ENCODE results near the gene ARHGAP33. TPM values are rescaled to one million over a fixed set of nuclear protein-coding genes. Genes with fewer than 3 reads are reported as not detected.

The ARHGAP33 gene
- total RNA-seq, 1 experiment from 2014 or later = 19.5 TPM

DNA sequence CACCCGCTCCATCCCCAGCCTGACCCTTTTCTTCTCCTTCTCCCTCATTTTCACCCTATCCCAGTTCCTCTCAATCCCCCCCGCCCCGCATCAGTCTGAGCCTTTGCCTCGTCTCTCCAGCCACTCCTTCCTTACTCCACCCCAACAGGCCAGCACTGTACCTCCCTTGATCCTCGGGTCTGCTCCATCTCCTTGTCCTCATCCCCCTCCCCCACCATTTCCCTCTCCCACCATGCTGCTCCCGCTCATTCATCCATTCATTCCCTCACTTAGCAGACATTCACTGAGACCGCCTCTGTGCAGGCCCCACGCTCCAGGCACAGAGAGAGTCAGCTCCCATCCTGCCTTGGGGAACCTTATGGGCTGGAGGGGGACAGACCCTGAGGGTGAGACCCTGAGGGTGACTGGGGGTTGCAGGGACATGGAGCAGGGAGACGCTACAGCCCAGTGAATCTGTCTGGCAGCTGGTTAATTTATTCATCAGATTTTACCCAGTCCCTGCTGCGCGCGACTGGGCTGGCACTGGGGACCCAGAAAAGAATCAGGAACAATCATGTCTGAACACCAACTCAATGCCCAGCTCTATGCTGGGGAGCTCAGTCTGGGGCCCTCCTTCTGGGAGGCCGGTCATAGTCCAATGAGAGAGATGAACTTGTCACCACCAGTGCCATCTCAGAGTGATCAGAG lies 881 bp downstream of the ARHGAP33 start:
- H3K9me3 ChIP-seq (ENCODE audit: control insufficient read depth, low read depth, low read length) = no peaks in the 10 kb centered on the region
- H4K5ac ChIP-seq (ENCODE audit: insufficient read length, low read depth, low read length) = no peak overlapping the region
- H2BK5ac ChIP-seq (ENCODE audit: insufficient read length, low read length) = no peak overlapping the region
- H3K79me1 ChIP-seq (ENCODE audit: insufficient read depth, low read depth, low read length, poor library complexity, severe bottlenecking) = no peaks in the 10 kb centered on the region
- no peak overlapping the region for H3K18ac ChIP-seq (ENCODE audit: insufficient read length, low read depth, low read length)
- H3K14ac ChIP-seq (ENCODE audit: insufficient read depth, low read length) = no peak overlapping the region
- no peak overlapping the region for H3K9ac ChIP-seq (ENCODE audit: extremely low read depth, insufficient read length, low read length)
- WGBS (ENCODE audit: extremely low coverage, insufficient read length, low lambda C conversion rate) = no CpG with 5 or more reads among the region's 13 CpGs
- Mint-ChIP-seq H3K9me3 (no peaks in the 10 kb centered on the region; a peak in 1 of 5 replicates), H3K4me3 (peak overlapping the region; percentile 65 to 88), H3K27ac (peak overlapping the region in 1 of 3 experiments; percentile 88; a peak in 1 of 7 replicates), H3K27me3 (ENCODE audit: low read depth) (peaks cover 38% of the 10 kb centered on the region), H3K4me1 (peaks cover 25 to 31% of the 10 kb centered on the region in 2 experiments), H3K36me3 (ENCODE audit: insufficient read depth in 1 of 3, low read depth in 3 of 3) (peaks cover 0 to 4% (median 0%) of the 10 kb centered on the region in 3 experiments; a peak in 2 of 7 replicates)
- no peak overlapping the region for H3T11ph ChIP-seq (ENCODE audit: low read length)
- TF ChIP-seq, protein P1, sequence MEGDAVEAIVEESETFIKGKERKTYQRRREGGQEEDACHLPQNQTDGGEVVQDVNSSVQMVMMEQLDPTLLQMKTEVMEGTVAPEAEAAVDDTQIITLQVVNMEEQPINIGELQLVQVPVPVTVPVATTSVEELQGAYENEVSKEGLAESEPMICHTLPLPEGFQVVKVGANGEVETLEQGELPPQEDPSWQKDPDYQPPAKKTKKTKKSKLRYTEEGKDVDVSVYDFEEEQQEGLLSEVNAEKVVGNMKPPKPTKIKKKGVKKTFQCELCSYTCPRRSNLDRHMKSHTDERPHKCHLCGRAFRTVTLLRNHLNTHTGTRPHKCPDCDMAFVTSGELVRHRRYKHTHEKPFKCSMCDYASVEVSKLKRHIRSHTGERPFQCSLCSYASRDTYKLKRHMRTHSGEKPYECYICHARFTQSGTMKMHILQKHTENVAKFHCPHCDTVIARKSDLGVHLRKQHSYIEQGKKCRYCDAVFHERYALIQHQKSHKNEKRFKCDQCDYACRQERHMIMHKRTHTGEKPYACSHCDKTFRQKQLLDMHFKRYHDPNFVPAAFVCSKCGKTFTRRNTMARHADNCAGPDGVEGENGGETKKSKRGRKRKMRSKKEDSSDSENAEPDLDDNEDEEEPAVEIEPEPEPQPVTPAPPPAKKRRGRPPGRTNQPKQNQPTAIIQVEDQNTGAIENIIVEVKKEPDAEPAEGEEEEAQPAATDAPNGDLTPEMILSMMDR (conservative IDR thresholded peaks at IDR 0.05) = no peak
- H4K8ac ChIP-seq (replicated peaks; ENCODE audit: insufficient read length, low read depth, low read length) = no peak overlapping the region
- H3K56ac ChIP-seq (ENCODE audit: insufficient read length, low read depth, low read length) = no peak overlapping the region
- no peak overlapping the region for H2BK120ac ChIP-seq (ENCODE audit: low read depth, low read length, poor library complexity, severe bottlenecking)
- H2AK5ac ChIP-seq (ENCODE audit: insufficient read length, low read length) = no peak overlapping the region
- no peak overlapping the region for H3K23ac ChIP-seq (ENCODE audit: insufficient read length, low read depth, low read length)
- peak overlapping the region; percentile 73 for H3K4me2 ChIP-seq (ENCODE audit: insufficient read depth, insufficient read length, low read length)
- peaks cover 5% of the 10 kb centered on the region; the same call in 1 of the 2 replicates for H3K4me1 ChIP-seq (ENCODE audit: insufficient read depth, low read length)
- H3K79me2 ChIP-seq (ENCODE audit: insufficient read depth, low read length) = no peaks in the 10 kb centered on the region
- no peak overlapping the region for H3K4ac ChIP-seq (ENCODE audit: low read depth, low read length)
- no peaks in the 10 kb centered on the region for H4K20me1 ChIP-seq (ENCODE audit: control insufficient read depth, insufficient read depth, insufficient read length)
- no peaks in the 10 kb centered on the region for H3K27me3 ChIP-seq (ENCODE audit: insufficient read depth, low read length)
- H2BK20ac ChIP-seq (ENCODE audit: low read depth, low read length, poor library complexity, severe bottlenecking) = no peak overlapping the region
- H4K91ac ChIP-seq (ENCODE audit: insufficient read length, low read depth, low read length) = no peak overlapping the region
- H2BK12ac ChIP-seq (ENCODE audit: insufficient read length, low read depth, low read length) = no peak overlapping the region
- DNase-seq = no peak
- H3K23me2 ChIP-seq (ENCODE audit: insufficient read length, low read depth, low read length, poor library complexity, severe bottlenecking) = peaks cover 5% of the 10 kb centered on the region
- H2AFZ ChIP-seq (ENCODE audit: low read length) = no peak overlapping the region
- no peak overlapping the region for H3K27ac ChIP-seq (ENCODE audit: insufficient read length, low read depth, low read length)
- H2BK15ac ChIP-seq (ENCODE audit: low read depth, low read length) = no peak overlapping the region

Data from H9 (cell line).